GM15510 (cell line): ENCODE measurements around the gene COL23A1.

Experiments
- POLR2A ChIP-seq: IDR thresholded peaks from 3 replicates; pipeline ENCODE4 v1.6.1; 2011; ENCODE audit warnings: borderline replicate concordance; ENCODE audit not compliant: insufficient read length; ENCODE audit errors: extremely low read depth

The COL23A1 gene

GRCh38 chr5:178228609-178229008 lies 361.6 kb downstream of the COL23A1 start:
- no peak for TF ChIP-seq POLR2A

- TF ChIP-seq POLR2A: no peak
Measured at GRCh38 chr5:178227929-178228328, 362.3 kb downstream of the COL23A1 start.

- no peak for TF ChIP-seq POLR2A
Measured at GRCh38 chr5:178227138-178227659, 363.0 kb downstream of the COL23A1 start.

GRCh38 chr5:178225174-178225573 lies 365.0 kb downstream of the COL23A1 start:
- no peak for TF ChIP-seq POLR2A

- TF ChIP-seq POLR2A: peak; percentile 5
Measured at GRCh38 chr5:178224403-178224802, 365.8 kb downstream of the COL23A1 start.

GRCh38 chr5:178223828-178224335 lies 366.3 kb downstream of the COL23A1 start:
- TF ChIP-seq POLR2A: peak; percentile 17

- no peak for TF ChIP-seq POLR2A
Measured at GRCh38 chr5:178223196-178223773, 366.9 kb downstream of the COL23A1 start.

- no peak for TF ChIP-seq POLR2A
Measured at GRCh38 chr5:178222292-178222691, 367.9 kb downstream of the COL23A1 start.

GRCh38 chr5:178221853-178222252 lies 368.3 kb downstream of the COL23A1 start:
- no peak for TF ChIP-seq POLR2A

GRCh38 chr5:178221282-178221681 lies 368.9 kb downstream of the COL23A1 start:
- TF ChIP-seq POLR2A: no peak

GRCh38 chr5:178218827-178219226 lies 371.4 kb downstream of the COL23A1 start:
- no peak for TF ChIP-seq POLR2A

- no peak for TF ChIP-seq POLR2A
Measured at GRCh38 chr5:178218237-178218776, 371.9 kb downstream of the COL23A1 start.

GRCh38 chr5:178216779-178217178 lies 373.4 kb downstream of the COL23A1 start:
- TF ChIP-seq POLR2A: no peak

- TF ChIP-seq POLR2A: no peak
Measured at GRCh38 chr5:178216088-178216534, 374.1 kb downstream of the COL23A1 start.

GRCh38 chr5:178215280-178216002 lies 374.8 kb downstream of the COL23A1 start:
- TF ChIP-seq POLR2A: no peak

GRCh38 chr5:178214160-178214803 lies 375.9 kb downstream of the COL23A1 start:
- peak; percentile 19 for TF ChIP-seq POLR2A

- TF ChIP-seq POLR2A: no peak
Measured at GRCh38 chr5:178213748-178214151, 376.4 kb downstream of the COL23A1 start.
